ENCODE measurements around the gene HTRA3.

HTRA3 gene

GRCh38 chr4:8235224-8235623, 34.3 kb upstream of the HTRA3 start:
- FAIRE-seq, result no peak

DNA sequence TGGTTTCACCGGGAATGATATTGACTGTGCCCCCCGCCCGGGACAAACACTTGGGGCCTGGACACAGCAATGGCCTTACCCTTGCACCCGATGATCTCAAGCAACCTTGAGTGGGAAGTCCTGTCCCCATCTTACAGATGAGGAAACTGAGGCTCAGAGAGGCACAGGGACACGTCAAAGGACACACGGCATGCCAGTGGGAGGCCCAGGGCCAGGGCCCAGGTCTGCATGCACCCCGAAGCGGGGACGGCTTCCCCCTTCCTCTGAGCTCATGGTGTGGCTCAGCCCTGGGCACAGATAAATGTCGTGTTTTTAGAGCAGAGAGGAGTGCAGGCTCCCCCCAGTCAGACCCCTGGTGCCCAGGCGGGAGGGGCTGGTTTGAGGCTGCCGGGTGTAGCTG, 33.9 kb upstream of the HTRA3 start:
- FAIRE-seq, result no peak

GRCh38 chr4:8236106-8236919, 33.2 kb upstream of the HTRA3 start:
- FAIRE-seq, result no peak

GRCh38 chr4:8236920-8237195, 32.7 kb upstream of the HTRA3 start:
- FAIRE-seq, result no peak

- no peak for FAIRE-seq
These were observed 32.1 kb upstream of the HTRA3 start for GRCh38 chr4:8237256-8237989.

- FAIRE-seq, result no peak
These were observed 31.5 kb upstream of the HTRA3 start for GRCh38 chr4:8238036-8238511.

DNA sequence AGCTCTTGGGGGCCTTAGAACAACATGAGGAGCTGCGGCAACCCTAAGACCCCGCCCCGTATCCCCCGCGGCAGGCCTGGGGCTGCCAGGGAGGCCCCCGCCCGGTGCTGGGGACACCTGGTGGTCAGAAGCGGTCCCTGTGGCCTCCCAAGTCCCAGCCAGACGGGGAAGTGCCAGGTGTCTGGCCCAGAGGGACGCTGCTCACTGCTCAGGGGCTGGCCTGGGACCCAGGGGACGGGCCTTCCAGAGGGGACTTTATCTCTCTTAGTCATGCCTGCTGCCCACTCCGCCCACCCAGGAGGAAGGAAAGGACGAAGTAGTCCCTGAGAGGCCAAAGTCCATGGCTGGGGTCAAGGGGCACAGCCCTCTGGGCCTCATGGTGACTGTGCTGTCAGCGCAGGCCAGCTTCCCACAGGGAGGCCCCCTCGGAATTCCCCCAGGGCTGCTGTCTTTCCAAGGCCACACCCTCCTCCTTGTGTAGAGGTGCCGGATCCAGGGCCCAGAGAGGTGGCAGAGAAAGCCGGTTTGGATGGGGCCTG, 31.0 kb upstream of the HTRA3 start:
- FAIRE-seq, result no peak

GRCh38 chr4:8239226-8239625, 30.3 kb upstream of the HTRA3 start:
- no peak for FAIRE-seq

DNA sequence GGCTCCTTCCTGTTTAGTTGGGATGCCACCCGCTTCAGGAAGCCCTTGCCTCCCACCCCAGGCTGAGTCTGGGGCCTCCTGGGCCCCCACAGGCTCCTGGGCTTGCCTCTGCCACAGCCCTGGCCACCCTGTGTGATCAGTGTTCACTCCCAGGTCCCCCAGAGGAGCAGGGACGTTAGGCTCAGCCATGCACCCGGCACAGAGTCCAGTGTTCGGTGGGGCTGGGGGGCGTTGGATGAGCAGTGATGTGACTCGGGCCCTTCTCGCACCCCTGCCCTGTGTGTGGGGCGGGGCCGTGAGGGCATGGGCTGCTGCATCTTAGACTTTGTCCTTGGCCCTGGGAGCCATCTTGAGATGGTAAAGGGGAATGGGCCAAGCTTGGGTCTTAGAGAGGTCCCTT, 29.9 kb upstream of the HTRA3 start:
- no peak for FAIRE-seq

GRCh38 chr4:8240211-8241041, 29.1 kb upstream of the HTRA3 start:
- FAIRE-seq, result no peak

DNA sequence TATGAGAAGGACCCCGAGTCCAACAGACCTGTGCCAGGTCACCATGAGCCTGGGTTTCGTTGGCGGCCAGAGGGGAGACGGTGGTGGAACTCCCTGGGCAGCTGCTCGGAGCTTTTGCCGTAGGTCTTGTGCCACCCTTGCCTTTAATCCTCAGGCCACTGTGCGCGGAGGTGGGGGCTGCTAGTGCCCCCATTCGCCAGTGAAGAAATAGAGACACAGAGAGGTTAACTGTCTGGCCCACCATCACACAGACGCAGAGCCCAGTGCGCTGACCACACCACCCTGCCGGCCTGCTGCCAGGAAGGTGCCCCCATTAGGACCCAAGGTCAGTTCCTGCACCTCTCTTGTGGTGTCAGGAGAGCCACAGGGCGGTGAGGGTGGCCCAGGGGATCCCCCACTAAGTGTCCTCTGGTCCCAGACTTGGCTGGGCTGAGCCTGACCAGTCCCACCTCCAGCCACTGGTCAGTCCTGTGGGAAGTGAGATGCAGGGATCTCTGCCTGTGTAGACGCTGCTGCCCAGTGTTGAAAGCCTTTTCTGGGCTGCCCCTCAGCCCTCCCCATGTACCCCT, 28.3 kb upstream of the HTRA3 start:
- no peak for FAIRE-seq

DNA sequence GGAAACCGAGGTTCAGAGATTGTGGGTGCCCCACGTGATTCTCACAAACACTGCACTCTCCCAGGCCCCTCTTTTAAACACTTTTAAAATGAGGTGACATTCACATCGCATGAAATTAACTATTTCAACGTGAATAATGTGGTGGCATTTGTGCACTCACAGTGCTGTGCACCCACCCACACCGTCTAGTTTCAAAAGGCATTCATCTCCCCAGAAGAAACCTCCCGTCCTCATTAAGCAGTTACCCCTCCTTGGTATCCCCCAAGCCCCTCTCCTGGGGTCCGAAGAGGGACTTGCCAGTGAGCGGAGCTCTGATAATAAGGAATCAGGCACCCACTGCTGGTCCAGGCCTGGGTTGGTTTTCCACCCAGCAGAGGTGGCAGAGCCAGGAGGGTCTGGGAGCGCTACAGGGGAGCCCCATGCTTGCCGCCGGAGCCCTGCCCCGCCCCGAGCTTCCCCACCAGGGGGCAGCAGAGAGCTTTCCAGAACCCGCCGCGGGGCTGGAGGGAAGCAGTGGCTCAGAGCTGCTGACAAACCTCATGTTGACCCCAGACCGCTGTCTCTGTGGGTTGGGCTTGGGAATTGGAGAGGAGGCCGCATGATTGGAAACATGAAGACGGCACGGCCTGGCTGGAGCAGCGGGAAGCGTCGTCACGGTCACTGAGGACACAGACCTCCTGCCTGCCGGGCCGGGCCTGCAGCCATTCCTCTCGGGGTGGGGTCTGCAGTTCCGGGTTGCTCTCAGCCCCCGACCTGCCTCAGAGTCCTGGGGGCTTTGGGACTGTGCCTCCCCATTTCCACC, 27.5 kb upstream of the HTRA3 start:
- no peak for FAIRE-seq

- no peak for FAIRE-seq
These were observed 26.6 kb upstream of the HTRA3 start for GRCh38 chr4:8242782-8243560.

GRCh38 chr4:8244001-8244757, 25.4 kb upstream of the HTRA3 start:
- no peak for FAIRE-seq

- no peak for FAIRE-seq
These were observed 24.6 kb upstream of the HTRA3 start for GRCh38 chr4:8244931-8245460.

DNA sequence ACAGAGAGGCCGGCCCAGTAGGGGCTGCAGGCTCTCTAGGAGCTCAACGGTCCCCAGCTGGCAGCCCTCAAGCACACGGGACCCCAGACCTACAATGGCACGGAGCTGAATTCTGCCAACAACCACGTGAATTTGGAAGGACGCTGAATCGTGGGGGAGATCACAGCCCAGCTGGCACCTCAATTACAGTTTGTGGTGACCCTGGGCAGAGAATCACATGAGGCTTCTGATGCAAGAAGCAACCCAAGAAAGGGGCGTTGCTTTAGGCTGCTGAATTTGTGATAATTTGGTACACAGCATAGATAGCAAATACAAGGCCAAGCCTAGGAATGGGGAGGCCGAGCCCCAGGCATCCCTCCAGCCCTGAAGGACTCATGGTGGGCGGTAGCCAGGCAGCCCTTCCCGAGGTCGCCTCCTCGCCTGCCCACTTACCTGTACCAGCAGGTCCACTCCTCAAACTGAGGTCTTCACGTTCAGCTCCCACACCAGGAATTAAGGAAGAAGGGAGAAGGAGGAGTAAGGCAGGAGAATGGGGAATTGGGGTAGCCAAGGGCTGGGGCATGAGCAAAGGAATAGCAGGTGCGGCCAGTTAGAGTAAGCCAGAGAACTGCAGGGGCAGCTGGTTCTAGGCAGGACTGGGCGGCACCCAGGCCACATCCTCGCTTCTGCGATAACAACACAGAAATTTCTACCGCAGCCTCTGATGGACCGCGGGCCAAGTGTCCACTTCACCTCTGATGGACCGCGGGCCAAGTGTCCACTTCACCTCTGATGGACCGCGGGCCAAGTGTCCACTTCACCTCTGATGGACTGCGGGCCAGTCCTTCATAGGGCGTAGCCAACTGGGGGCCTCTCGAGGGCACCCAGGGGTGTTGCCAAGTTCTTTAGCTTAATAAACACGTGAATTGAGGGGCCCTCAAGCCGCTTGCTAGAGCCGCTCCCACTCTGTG, 23.4 kb upstream of the HTRA3 start:
- no peak for FAIRE-seq

DNA sequence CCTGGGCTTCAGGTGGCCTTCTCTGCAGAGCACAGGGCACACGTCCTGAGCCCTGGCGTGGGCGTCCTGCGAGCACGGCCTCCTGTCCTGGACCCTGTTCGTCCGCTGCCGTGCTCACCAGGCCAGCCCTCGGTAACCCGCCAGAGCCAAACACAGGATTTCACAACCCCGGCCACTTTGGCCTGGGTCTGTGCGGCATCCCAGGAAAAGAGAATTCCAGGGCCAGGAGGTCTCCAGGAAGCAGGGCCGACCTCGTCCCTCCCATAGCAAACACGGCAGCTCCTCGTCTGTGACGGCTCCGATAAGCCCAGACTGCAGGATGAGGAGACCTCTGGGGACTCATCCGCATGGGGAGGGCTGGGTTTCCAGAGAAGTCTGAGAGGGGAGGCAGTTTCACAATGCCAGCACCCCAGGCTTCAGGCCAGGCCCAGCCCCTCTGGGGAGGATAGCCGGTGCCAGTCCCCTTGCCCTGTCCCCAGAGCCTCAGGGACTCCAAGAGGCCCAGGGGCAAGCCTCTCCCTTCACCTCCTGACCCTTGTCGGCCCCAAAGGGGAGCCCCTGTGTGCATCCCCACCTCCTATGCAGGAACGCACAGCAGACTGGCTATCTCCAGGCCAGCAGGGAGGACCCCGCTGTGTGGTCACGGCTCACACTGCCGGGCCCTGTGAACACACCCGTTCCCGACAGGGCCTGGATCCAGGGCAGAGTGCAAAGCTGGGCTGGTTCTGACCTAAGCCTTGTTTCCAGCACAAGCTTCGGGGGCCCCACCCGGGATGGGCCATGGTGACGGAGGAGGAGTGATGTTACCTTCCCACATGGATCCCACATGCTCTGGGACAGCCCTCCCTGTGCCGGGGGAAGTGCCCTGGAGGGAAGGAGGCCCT, 22.3 kb upstream of the HTRA3 start:
- no peak for FAIRE-seq

DNA sequence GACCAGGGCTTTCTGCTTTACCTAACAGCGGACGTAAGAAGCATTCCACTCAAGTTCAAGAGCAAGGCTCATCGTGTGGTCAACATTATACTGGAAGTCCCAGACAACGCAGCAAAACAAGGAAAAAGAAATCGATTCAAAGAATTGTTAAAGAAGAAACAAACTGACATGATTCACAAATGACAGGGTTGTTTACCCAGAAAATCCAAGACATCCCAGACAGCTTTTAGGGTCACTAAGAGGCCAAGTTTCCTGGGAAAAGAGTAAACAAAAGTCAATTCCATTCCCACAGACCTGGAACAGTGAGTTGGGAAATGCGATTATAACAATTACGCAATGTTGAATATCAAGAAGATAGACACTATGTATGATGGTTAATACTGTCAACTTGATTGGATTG, 21.5 kb upstream of the HTRA3 start:
- no peak for FAIRE-seq
